GM21737 (cell line): ENCODE data around the gene TAF4.
"Not testable (repeated sequence)": the region's sequence is repeated elsewhere in the genome, so short reads cannot be mapped to it uniquely, and the experiment has no call there.

Experiments
- ATAC-seq: cut with Tn5 transposase; IDR thresholded peaks from one replicate; pipeline ENCODE4 v1.9.1; 2021; ENCODE audit warnings: mild to moderate bottlenecking, moderate library complexity; ENCODE audit not compliant: unreplicated experiment

TAF4 gene

GRCh38 chr20:61982951-61983315, 82.7 kb downstream of the TAF4 start:
- no peak for ATAC-seq

- ATAC-seq = no peak
Measured at GRCh38 chr20:61982191-61982950, 83.3 kb downstream of the TAF4 start.

- ATAC-seq = not testable (repeated sequence)
Measured at GRCh38 chr20:61981691-61982090, 84.0 kb downstream of the TAF4 start.

- ATAC-seq = no peak
Measured at GRCh38 chr20:61980647-61981583, 84.8 kb downstream of the TAF4 start.

GRCh38 chr20:61979701-61980635, 85.7 kb downstream of the TAF4 start:
- no peak for ATAC-seq

GRCh38 chr20:61979090-61979489, 86.6 kb downstream of the TAF4 start:
- no peak for ATAC-seq

GRCh38 chr20:61978491-61978890, 87.2 kb downstream of the TAF4 start:
- ATAC-seq = no peak

GRCh38 chr20:61977419-61977786, 88.3 kb downstream of the TAF4 start:
- ATAC-seq = no peak

GRCh38 chr20:61976644-61977418, 88.8 kb downstream of the TAF4 start:
- no peak for ATAC-seq

GRCh38 chr20:61976263-61976643, 89.4 kb downstream of the TAF4 start:
- ATAC-seq = no peak

GRCh38 chr20:61975407-61976129, 90.1 kb downstream of the TAF4 start:
- ATAC-seq = no peak

- no peak for ATAC-seq
Measured at GRCh38 chr20:61974357-61974665, 91.4 kb downstream of the TAF4 start.

- ATAC-seq = no peak
Measured at GRCh38 chr20:61973515-61974356, 91.9 kb downstream of the TAF4 start.

GRCh38 chr20:61972636-61973508, 92.8 kb downstream of the TAF4 start:
- no peak for ATAC-seq

- not testable (repeated sequence) for ATAC-seq
Measured at GRCh38 chr20:61971595-61971994, 94.1 kb downstream of the TAF4 start.

- ATAC-seq = no peak
Measured at GRCh38 chr20:61970357-61970756, 95.3 kb downstream of the TAF4 start.

GRCh38 chr20:61969806-61970205, 95.9 kb downstream of the TAF4 start:
- no peak for ATAC-seq

GRCh38 chr20:61968932-61969331, 96.7 kb downstream of the TAF4 start:
- ATAC-seq = no peak
